K562 (cell line): ENCODE data around the gene TAF11. TPM values are rescaled to one million over a fixed set of nuclear protein-coding genes. Genes with fewer than 3 reads are reported as not detected.

Experiments
- EP300 ChIP-seq: IDR thresholded peaks from 2 replicates; pipeline ENCODE4 v1.6.1; 2012; ENCODE audit warnings: low read length, improper control_type of control experiment
- KLF10 ChIP-seq: fragments of 250-450 bp; sonication (Bioruptor Pico); IDR thresholded peaks from 2 replicates; pipeline ENCODE4 v1.6.1; 2021; ENCODE audit warnings: matching md5 sums
- L3MBTL2 ChIP-seq: fragments of 450-650 bp; IDR thresholded peaks from 2 replicates; pipeline ENCODE4 v1.6.1; 2016; ENCODE audit warnings: mild to moderate bottlenecking, moderate library complexity
- PBX2 ChIP-seq, 2 experiments: IDR thresholded peaks in 1 of 2; conservative IDR thresholded peaks in 1 of 2; 2 replicates each; pipeline ENCODE4 v1.6.1; 2016; ENCODE audit warnings: low read depth in 2 of 2, mild to moderate bottlenecking in 1 of 2, missing compliant biosample characterization in 1 of 2, missing genetic modification characterization in 1 of 2, moderate library complexity in 1 of 2
- RBBP5 ChIP-seq: fragments of 200-600 bp; sonication (generic); IDR thresholded peaks from 2 replicates; pipeline ENCODE4 v1.6.1; 2012; ENCODE audit warnings: borderline replicate concordance, mild to moderate bottlenecking, low read length, control low read depth, inconsistent platforms; ENCODE audit not compliant: insufficient read depth, poor library complexity, severe bottlenecking
- TFE3 ChIP-seq: fragments of 450-650 bp; formaldehyde crosslinking; IDR thresholded peaks from 2 replicates; pipeline ENCODE4 v1.4.0; 2020; ENCODE audit warnings: mild to moderate bottlenecking, mixed read lengths
- THAP12 ChIP-seq: fragments of 250-450 bp; sonication (Bioruptor Pico); IDR thresholded peaks from 2 replicates; pipeline ENCODE4 v1.9.0; 2021; ENCODE audit warnings: mild to moderate bottlenecking, inconsistent platforms
- U2AF1 ChIP-seq: fragments of 200-400 bp; formaldehyde crosslinking; optimal IDR thresholded peaks from 2 replicates; pipeline ENCODE3; 2017; ENCODE audit warnings: mild to moderate bottlenecking, low read depth, low read length, moderate library complexity
- ZNF140 ChIP-seq: fragments of 250-450 bp; sonication (Bioruptor Pico); IDR thresholded peaks from 2 replicates; pipeline ENCODE4 v1.8.0; 2021; ENCODE audit warnings: moderate library complexity, mild to moderate bottlenecking, inconsistent platforms
- ZNF212 ChIP-seq: fragments of 450-650 bp; formaldehyde crosslinking; IDR thresholded peaks from 2 replicates; pipeline ENCODE4 v1.4.0; 2020; ENCODE audit warnings: mild to moderate bottlenecking
- ZNF41 ChIP-seq: fragments of 250-450 bp; sonication (Bioruptor Pico); conservative IDR thresholded peaks from 2 replicates; pipeline ENCODE4 v1.4.0; 2020; ENCODE audit warnings: mild to moderate bottlenecking
- ZNF512 ChIP-seq: IDR thresholded peaks from 2 replicates; pipeline ENCODE4 v1.6.1; 2016; ENCODE audit warnings: missing genetic modification characterization, missing compliant biosample characterization
- ZNF551 ChIP-seq: fragments of 250-450 bp; sonication (Bioruptor Pico); IDR thresholded peaks from 2 replicates; pipeline ENCODE4 v1.5.0; 2021; ENCODE audit warnings: mild to moderate bottlenecking, moderate library complexity
- ZNF583 ChIP-seq: fragments of 250-450 bp; sonication (Bioruptor Pico); IDR thresholded peaks from 2 replicates; pipeline ENCODE4 v1.4.0; 2020
- ZNF77 ChIP-seq: fragments of 250-450 bp; sonication (Bioruptor Pico); IDR thresholded peaks from 2 replicates; pipeline ENCODE4 v1.5.0; 2020
- polyA plus RNA-seq, 8 experiments: library from polyadenylated mRNA; depleted of rRNA in 4 of 8; stranded (reverse) in 5 of 8; unstranded in 3 of 8; fragments of >200 nt; fragmentation: Nextera tagmentation in 2 of 8; fragmentation: Illumina TruSeq in 1 of 8; extraction: Ambion mirVana in 2 of 8; extraction: Trizol in 1 of 8; gene quantifications; 2 replicates each; pipeline versions ENCODE4 v1.2.1 to v1.2.3, GENCODE V29; 2011 to 2014; ENCODE audit warnings: inconsistent platforms in 1 of 8, missing spikeins in 1 of 8
- total RNA-seq, 7 experiments: library from RNA; depleted of rRNA in 6 of 7; stranded (reverse); fragments of >200 nt in 6 of 7; fragmentation: Illumina TruSeq in 2 of 7; extraction: Trizol in 2 of 7; gene quantifications; 2 replicates each; pipeline versions ENCODE4 v1.2.1 to v1.2.3, GENCODE V29; 2011 to 2021; ENCODE audit warnings: low replicate concordance in 1 of 7

The TAF11 gene
- total and polyA plus RNA-seq, 9 of the 15 experiments (the other 6 are each of a cell fraction or from before 2014, with no cell fraction given) = 40.9 to 91.9 (median 71.9) TPM

- no peak for TF ChIP-seq ZNF41 (CRISPR knock-in tag)
- no peak for TF ChIP-seq ZNF77 (CRISPR knock-in tag)
- TF ChIP-seq THAP12 = peak; percentile 86
- TF ChIP-seq EP300 = peak; percentile 50; the same call in 1 of the 2 replicates
- TF ChIP-seq ZNF583 (CRISPR knock-in tag) = no peak
- no peak for TF ChIP-seq ZNF551 (CRISPR knock-in tag)
- no peak for TF ChIP-seq ZNF512 (tag)
- TF ChIP-seq U2AF1 = no peak
- no peak for TF ChIP-seq PBX2 (CRISPR knock-in tag; IDR thresholded peaks at IDR 0.05; ENCODE audit: low read depth)
- no peak for TF ChIP-seq PBX2 (tag; conservative IDR thresholded peaks at IDR 0.05; ENCODE audit: low read depth)
- TF ChIP-seq RBBP5 = peak; percentile 99
- no peak for TF ChIP-seq ZNF140 (CRISPR knock-in tag)
- no peak for TF ChIP-seq TFE3 (CRISPR knock-in tag)
- peak; percentile 70 for TF ChIP-seq L3MBTL2
- TF ChIP-seq ZNF212 (CRISPR knock-in tag) = no peak
- TF ChIP-seq KLF10 = no peak
These were observed at the start of gene TAF11 (continued) for GRCh38 chr6:34887753-34888513.
